ENCODE measurements around the gene DPY19L2.
"Not testable (repeated sequence)": the region's sequence is repeated elsewhere in the genome, so short reads cannot be mapped to it uniquely, and the experiment has no call there.

GRCh38 chr12:63583289-63583688 lies 85.0 kb downstream of the DPY19L2 start:
- TF ChIP-seq CTCF, EZH2 (IDR thresholded peaks at IDR 0.05): not testable (repeated sequence)

Measured in neural progenitor cell (in vitro differentiated cells).